ENCODE measurements around the gene HEPACAM.

Gene HEPACAM

GRCh38 chr11:124892750-124893454 lies 42.9 kb downstream of the HEPACAM start:
- Histone ChIP-seq H3K9me3 (ENCODE audit: control insufficient read depth, insufficient read depth, low read length) (no peaks in the 10 kb centered on the region; the same call in 1 of the 2 replicates), H3K36me3 (ENCODE audit: control insufficient read depth, insufficient read depth, low read length) (no peaks in the 10 kb centered on the region), H3K27ac (ENCODE audit: low read length) (no peak overlapping the region), H3K4me1 (ENCODE audit: control insufficient read depth, insufficient read depth, low read length) (no peaks in the 10 kb centered on the region; the same call in 1 of the 2 replicates), H3K27me3 (ENCODE audit: control insufficient read depth, insufficient read depth, low read length) (no peaks in the 10 kb centered on the region), H3K4me3 (ENCODE audit: low read length) (no peak overlapping the region)
- WGBS (ENCODE audit: insufficient coverage, insufficient read length) = no CpG with 5 or more reads among the region's 9 CpGs
- no peak for DNase-seq (ENCODE audit: low read depth, low spot score)

DNA sequence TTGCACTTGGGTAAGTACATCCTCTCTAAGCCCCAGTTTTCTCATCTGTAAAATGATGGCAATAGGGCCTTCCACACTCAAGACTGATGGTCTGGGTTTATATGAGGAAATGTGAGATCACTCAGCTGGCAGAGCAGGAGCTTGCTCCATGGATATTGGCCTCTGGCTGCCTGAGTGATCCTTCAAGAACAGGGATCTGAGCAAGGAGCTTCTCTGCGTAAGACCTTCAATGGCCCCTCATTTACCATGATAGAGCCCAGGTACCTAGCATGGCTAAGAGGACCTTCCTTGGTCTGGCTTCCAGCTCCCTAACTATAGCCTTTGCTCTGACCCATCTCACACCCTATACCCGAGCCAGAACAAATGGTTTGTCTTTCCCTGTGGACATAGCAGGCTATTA lies 43.7 kb downstream of the HEPACAM start:
- Histone ChIP-seq H3K36me3 (ENCODE audit: control insufficient read depth, insufficient read depth, low read length) (no peaks in the 10 kb centered on the region), H3K27me3 (ENCODE audit: control insufficient read depth, insufficient read depth, low read length) (no peaks in the 10 kb centered on the region), H3K9me3 (ENCODE audit: control insufficient read depth, insufficient read depth, low read length) (no peaks in the 10 kb centered on the region; the same call in 1 of the 2 replicates), H3K27ac (ENCODE audit: low read length) (no peak overlapping the region), H3K4me3 (ENCODE audit: low read length) (no peak overlapping the region), H3K4me1 (ENCODE audit: control insufficient read depth, insufficient read depth, low read length) (no peaks in the 10 kb centered on the region; the same call in 1 of the 2 replicates)
- WGBS (ENCODE audit: insufficient coverage, insufficient read length) = no CpG with 5 or more reads among the region's 2 CpGs
- no peak for DNase-seq (ENCODE audit: low read depth, low spot score)

GRCh38 chr11:124891373-124891861 lies 44.4 kb downstream of the HEPACAM start:
- no peaks in the 10 kb centered on the region; the same call in 1 of the 2 replicates for H3K4me1 ChIP-seq (ENCODE audit: control insufficient read depth, insufficient read depth, low read length)
- no peaks in the 10 kb centered on the region for H3K27me3 ChIP-seq (ENCODE audit: control insufficient read depth, insufficient read depth, low read length)
- H3K4me3 ChIP-seq (ENCODE audit: low read length) = no peak overlapping the region
- no peak overlapping the region for H3K27ac ChIP-seq (ENCODE audit: low read length)
- H3K9me3 ChIP-seq (ENCODE audit: control insufficient read depth, insufficient read depth, low read length) = no peaks in the 10 kb centered on the region; the same call in 1 of the 2 replicates
- DNase-seq (ENCODE audit: low read depth, low spot score) = no peak
- WGBS (ENCODE audit: insufficient coverage, insufficient read length) = no CpG with 5 or more reads among the region's 12 CpGs
- no peaks in the 10 kb centered on the region for H3K36me3 ChIP-seq (ENCODE audit: control insufficient read depth, insufficient read depth, low read length)

DNA sequence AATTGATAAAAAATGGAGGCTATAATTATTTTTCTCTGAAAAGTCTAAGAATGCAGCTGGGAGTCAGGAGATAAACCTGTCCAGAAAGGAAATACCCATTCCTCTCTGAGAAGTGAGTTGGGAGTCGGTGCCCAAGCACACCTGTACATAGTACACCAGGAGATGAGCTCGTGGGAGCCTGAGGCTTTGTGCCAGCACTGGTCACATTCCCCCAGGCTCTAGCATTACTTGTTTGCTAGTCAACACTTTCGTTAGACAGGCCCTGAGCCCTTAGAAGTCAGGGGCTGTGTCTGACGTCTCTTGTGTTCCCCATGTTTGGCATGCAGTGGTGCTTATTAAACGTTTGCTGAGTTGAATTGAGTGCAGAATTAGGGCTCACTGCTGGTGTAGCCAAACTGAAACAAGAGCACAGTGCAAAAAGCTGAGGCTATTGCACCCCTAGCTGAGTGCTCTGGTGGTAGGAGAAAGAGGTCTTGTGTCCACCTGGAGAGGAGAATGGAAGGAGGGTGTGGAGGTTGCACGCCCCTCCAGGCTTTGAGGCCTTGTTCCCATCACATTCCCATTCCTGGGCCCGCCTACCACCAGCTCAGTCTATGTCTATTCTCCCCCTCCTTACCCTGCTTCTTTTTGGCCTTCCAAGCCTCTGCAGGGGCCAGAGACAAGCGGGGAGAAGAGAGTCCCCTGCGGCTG lies 45.0 kb downstream of the HEPACAM start:
- DNase-seq (ENCODE audit: low read depth, low spot score) = no peak
- Histone ChIP-seq H3K36me3 (ENCODE audit: control insufficient read depth, insufficient read depth, low read length) (no peaks in the 10 kb centered on the region), H3K9me3 (ENCODE audit: control insufficient read depth, insufficient read depth, low read length) (no peaks in the 10 kb centered on the region; the same call in 1 of the 2 replicates), H3K4me1 (ENCODE audit: control insufficient read depth, insufficient read depth, low read length) (no peaks in the 10 kb centered on the region; the same call in 1 of the 2 replicates), H3K27me3 (ENCODE audit: control insufficient read depth, insufficient read depth, low read length) (no peaks in the 10 kb centered on the region), H3K4me3 (ENCODE audit: low read length) (no peak overlapping the region), H3K27ac (ENCODE audit: low read length) (no peak overlapping the region)
- no CpG with 5 or more reads among the region's 9 CpGs for WGBS (ENCODE audit: insufficient coverage, insufficient read length)

- H3K4me1 ChIP-seq (ENCODE audit: control insufficient read depth, insufficient read depth, low read length) = no peaks in the 10 kb centered on the region; the same call in 1 of the 2 replicates
- no peaks in the 10 kb centered on the region for H3K27me3 ChIP-seq (ENCODE audit: control insufficient read depth, insufficient read depth, low read length)
- no peak overlapping the region for H3K4me3 ChIP-seq (ENCODE audit: low read length)
- no peak for DNase-seq (ENCODE audit: low read depth, low spot score)
- no CpG with 5 or more reads among the region's 2 CpGs for WGBS (ENCODE audit: insufficient coverage, insufficient read length)
- no peaks in the 10 kb centered on the region; the same call in 1 of the 2 replicates for H3K9me3 ChIP-seq (ENCODE audit: control insufficient read depth, insufficient read depth, low read length)
- H3K27ac ChIP-seq (ENCODE audit: low read length) = no peak overlapping the region
- H3K36me3 ChIP-seq (ENCODE audit: control insufficient read depth, insufficient read depth, low read length) = no peaks in the 10 kb centered on the region
Observed at GRCh38 chr11:124890151-124890550, 45.7 kb downstream of the HEPACAM start.

DNA sequence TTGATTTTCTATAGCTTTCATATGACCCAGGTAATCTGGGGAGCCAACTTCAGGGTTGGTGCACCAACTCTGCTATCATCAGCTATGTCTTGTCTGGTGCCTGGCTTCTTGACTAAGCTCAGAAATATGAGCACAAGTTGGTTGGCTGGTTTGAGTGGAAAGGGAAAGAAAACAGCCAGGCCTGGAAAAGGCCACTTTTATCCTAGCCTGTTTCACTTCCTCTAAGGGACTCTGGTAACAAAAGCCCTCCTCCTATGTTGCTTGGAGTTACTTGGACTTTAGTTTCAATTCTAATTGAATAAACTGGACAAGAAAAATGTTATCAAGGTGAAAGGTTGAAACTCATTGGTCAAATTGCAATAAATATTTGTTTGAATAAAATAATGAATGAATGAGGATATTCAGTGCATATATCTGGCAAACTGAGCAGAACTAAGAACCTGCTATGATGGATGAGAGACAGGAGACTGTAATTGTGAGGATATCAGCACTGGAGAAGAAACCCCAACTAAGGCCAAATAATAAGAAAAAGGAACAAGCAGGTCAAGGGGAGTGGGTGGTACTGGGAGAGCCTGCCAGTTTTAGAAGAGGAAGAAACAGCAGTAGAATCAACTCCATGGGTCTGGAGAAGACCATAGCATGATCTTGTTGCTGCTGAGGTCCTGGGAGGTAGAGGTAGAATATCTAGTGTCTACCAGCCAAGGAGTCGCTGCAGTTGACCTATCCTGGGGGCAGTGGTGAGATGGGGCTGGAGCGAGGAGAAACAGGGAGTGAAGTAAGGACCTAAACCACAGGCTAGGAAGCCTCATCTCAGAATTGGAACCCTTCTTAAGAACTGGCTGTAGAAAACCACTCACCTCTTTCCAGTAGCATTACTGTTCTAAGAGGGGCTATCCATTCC lies 46.4 kb downstream of the HEPACAM start:
- H3K9me3 ChIP-seq (ENCODE audit: control insufficient read depth, insufficient read depth, low read length) = no peaks in the 10 kb centered on the region; the same call in 1 of the 2 replicates
- WGBS (ENCODE audit: insufficient coverage, insufficient read length) = no CpG with 5 or more reads among the region's 2 CpGs
- H3K27me3 ChIP-seq (ENCODE audit: control insufficient read depth, insufficient read depth, low read length) = no peaks in the 10 kb centered on the region
- H3K4me3 ChIP-seq (ENCODE audit: low read length) = no peak overlapping the region
- DNase-seq (ENCODE audit: low read depth, low spot score) = no peak
- H3K36me3 ChIP-seq (ENCODE audit: control insufficient read depth, insufficient read depth, low read length) = no peaks in the 10 kb centered on the region
- no peaks in the 10 kb centered on the region; the same call in 1 of the 2 replicates for H3K4me1 ChIP-seq (ENCODE audit: control insufficient read depth, insufficient read depth, low read length)
- no peak overlapping the region for H3K27ac ChIP-seq (ENCODE audit: low read length)

DNA sequence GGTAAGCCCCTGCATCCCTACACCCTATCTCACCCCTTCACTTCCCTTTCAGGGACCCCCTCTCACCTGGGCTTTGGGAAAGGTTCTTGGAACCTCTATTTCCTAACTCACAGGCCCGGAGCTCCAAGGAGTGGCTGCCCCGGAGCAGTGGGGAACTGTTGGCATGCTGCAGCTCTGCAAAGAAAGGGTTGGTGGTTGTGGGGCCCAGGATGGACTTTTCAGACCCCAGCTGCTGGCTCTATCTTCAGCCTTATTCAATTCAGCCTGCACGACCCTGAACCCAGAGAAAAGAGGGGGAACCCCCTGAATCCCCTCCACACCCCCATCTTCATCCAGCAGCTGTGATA lies 48.2 kb downstream of the HEPACAM start:
- Histone ChIP-seq H3K9me3 (ENCODE audit: control insufficient read depth, insufficient read depth, low read length) (no peaks in the 10 kb centered on the region; the same call in 1 of the 2 replicates), H3K27ac (ENCODE audit: low read length) (no peak overlapping the region), H3K4me3 (ENCODE audit: low read length) (no peak overlapping the region), H3K4me1 (ENCODE audit: control insufficient read depth, insufficient read depth, low read length) (no peaks in the 10 kb centered on the region; the same call in 1 of the 2 replicates), H3K27me3 (ENCODE audit: control insufficient read depth, insufficient read depth, low read length) (no peaks in the 10 kb centered on the region), H3K36me3 (ENCODE audit: control insufficient read depth, insufficient read depth, low read length) (no peaks in the 10 kb centered on the region)
- WGBS (ENCODE audit: insufficient coverage, insufficient read length) = no CpG with 5 or more reads among the region's 3 CpGs
- no peak for DNase-seq (ENCODE audit: low read depth, low spot score)

DNA sequence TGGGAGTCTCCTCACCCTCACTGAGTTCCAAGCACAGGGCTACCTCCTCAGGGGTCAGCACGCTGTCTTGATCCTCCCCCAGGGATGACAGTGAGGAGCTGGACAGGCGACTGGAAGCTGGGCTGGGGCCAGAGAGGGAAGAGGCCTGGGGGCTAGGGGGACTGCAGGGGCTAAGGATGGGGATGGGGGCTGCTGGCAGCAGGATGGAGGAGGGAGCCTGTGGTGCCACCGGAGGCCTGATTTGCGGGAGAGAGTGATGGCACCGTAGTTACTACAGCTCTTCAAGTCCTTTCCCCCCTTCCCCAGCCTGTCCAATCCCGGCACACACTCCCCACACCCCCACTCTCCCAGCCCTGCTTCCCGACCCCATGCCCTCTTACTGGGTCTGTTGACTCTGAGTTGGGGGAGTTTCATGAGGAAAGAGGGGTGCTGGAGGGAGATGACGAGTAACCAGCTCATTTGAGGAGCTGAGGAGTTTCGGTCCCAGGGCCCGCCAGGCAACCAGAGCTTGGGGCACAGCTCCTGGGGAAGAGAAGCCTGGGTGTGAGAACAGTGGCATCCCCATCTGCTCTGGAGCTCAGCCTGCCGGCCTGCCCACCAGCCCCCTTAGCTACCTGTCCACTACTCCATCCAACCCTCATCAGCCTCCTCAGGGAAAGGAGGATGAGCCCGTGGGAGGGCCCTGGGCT lies 48.7 kb downstream of the HEPACAM start:
- DNase-seq (ENCODE audit: low read depth, low spot score) = no peak
- Histone ChIP-seq H3K36me3 (ENCODE audit: control insufficient read depth, insufficient read depth, low read length) (no peaks in the 10 kb centered on the region), H3K27ac (ENCODE audit: low read length) (no peak overlapping the region), H3K27me3 (ENCODE audit: control insufficient read depth, insufficient read depth, low read length) (no peaks in the 10 kb centered on the region), H3K9me3 (ENCODE audit: control insufficient read depth, insufficient read depth, low read length) (no peaks in the 10 kb centered on the region; the same call in 1 of the 2 replicates), H3K4me1 (ENCODE audit: control insufficient read depth, insufficient read depth, low read length) (no peaks in the 10 kb centered on the region; the same call in 1 of the 2 replicates), H3K4me3 (ENCODE audit: low read length) (no peak overlapping the region)
- WGBS (ENCODE audit: insufficient coverage, insufficient read length) = no CpG with 5 or more reads among the region's 12 CpGs

DNA sequence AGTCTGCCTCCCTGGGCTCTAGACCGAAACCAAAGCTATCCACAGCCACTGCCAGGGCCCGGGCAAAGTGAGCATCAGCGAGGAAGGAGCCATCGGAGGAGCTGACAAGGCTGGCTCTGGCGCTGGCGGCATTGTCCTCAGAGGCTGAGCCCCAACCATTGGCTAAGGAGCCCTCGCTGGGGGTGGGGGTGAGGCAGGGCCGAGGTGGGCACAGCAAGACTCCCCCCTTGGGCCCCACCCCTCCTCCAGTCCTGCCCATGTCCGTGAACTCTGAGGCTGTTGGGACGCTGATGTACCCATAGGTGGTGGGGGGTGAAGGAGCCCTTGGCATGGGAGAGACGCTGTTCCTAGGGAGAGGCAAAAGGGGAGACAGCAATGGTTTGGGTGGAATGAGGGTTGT lies 49.4 kb downstream of the HEPACAM start:
- Histone ChIP-seq H3K27ac (ENCODE audit: low read length) (no peak overlapping the region), H3K4me1 (ENCODE audit: control insufficient read depth, insufficient read depth, low read length) (no peaks in the 10 kb centered on the region; the same call in 1 of the 2 replicates), H3K9me3 (ENCODE audit: control insufficient read depth, insufficient read depth, low read length) (no peaks in the 10 kb centered on the region; the same call in 1 of the 2 replicates), H3K27me3 (ENCODE audit: control insufficient read depth, insufficient read depth, low read length) (no peaks in the 10 kb centered on the region), H3K36me3 (ENCODE audit: control insufficient read depth, insufficient read depth, low read length) (no peaks in the 10 kb centered on the region), H3K4me3 (ENCODE audit: low read length) (no peak overlapping the region)
- WGBS (ENCODE audit: insufficient coverage, insufficient read length) = no CpG with 5 or more reads among the region's 11 CpGs
- no peak for DNase-seq (ENCODE audit: low read depth, low spot score)
